Activated T-cell treated with anti-CD3 and anti-CD28 coated beads, Interleukin-2, amount 50 U/mL, for 72 hours (primary cell): ENCODE results near the gene STAG1. TPM values are rescaled to one million over a fixed set of nuclear protein-coding genes. Genes with fewer than 3 reads are reported as not detected.
"Not testable (repeated sequence)": the region's sequence is repeated elsewhere in the genome, so short reads cannot be mapped to it uniquely, and the experiment has no call there.

Experiments used
- ATAC-seq, 2 donors: fragments of 150-1000 bp; cut with Tn5 transposase; replicated peaks in 1 of 2; 2 replicates each; pipeline ENCODE4 v1.10.0; 2021; ENCODE audit warnings: moderate library complexity in 2 of 2, mild to moderate bottlenecking in 1 of 2
- DNase-seq, 2 donors: peaks; one replicate each; pipeline ENCODE4 v3.0.0; 2021 to 2022; ENCODE audit warnings: mixed read lengths in 1 of 2
- H3K27ac Mint-ChIP-seq: one replicate; pipeline ENCODE4 v1.8.0; 2022; ENCODE audit warnings: mild to moderate bottlenecking, moderate library complexity, mixed read lengths
- H3K27me3 Mint-ChIP-seq: one replicate; pipeline ENCODE4 v1.8.0; 2022; ENCODE audit warnings: low read depth, mixed read lengths
- H3K36me3 Mint-ChIP-seq, 2 donors: one replicate each; pipeline ENCODE4 v1.8.0; 2022; ENCODE audit warnings: mixed read lengths in 2 of 2, mild to moderate bottlenecking in 1 of 2; ENCODE audit not compliant: insufficient read depth in 2 of 2
- H3K4me1 Mint-ChIP-seq: one replicate; pipeline ENCODE4 v1.8.0; 2022; ENCODE audit warnings: low read depth, mixed read lengths
- H3K4me3 Mint-ChIP-seq, 2 donors: one replicate each; pipeline ENCODE4 v1.8.0; 2022; ENCODE audit warnings: mild to moderate bottlenecking in 2 of 2, mixed read lengths in 2 of 2, moderate library complexity in 2 of 2
- H3K9me3 Mint-ChIP-seq, 2 donors: one replicate each; pipeline ENCODE4 v1.8.0; 2022; ENCODE audit warnings: mixed read lengths in 2 of 2
- total RNA-seq, 2 donors: library from RNA; stranded (reverse); gene quantifications; one replicate each; pipeline ENCODE4 v1.2.3, GENCODE V29; 2022

STAG1 gene
- total RNA-seq, 2 donors from 2014 or later, result 41.0 to 52.7 TPM

DNA sequence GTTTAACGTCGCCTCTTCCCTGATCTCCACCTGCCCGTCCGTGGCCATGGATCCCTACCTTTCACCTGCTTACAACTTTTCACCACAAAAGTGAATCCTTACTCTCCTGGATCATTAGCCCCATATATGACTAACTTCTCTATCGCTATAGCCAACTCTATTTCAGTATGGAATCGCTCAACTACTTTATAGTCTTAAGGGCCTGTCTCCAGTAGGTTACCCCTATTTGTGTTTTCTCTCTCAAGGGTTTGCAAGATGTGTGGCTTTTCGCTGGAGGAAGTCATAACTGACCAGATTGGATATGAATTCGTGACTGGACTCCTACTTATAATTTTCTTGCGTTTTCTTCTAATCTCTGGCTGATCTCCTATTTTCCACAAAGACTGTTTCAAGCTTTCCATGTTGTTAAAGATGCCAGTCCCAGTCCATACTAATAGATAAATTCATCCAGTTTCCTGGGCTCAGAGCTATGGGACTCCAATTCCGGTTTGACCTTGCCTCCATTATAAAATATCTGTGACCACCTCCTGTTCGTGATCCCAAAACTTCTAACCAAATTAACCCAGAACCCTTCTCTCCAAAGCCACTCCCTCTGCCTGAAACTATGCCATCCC is 1.3 kb upstream of the STAG1 start:
- Mint-ChIP-seq H3K4me1 (peaks cover 44% of the 10 kb centered on the region), H3K4me3 (peak overlapping the region; percentile 91 to 92), H3K9me3 (no peaks in the 10 kb centered on the region), H3K36me3 (no peaks in the 10 kb centered on the region), H3K27me3 (no peaks in the 10 kb centered on the region), H3K27ac (peak overlapping the region; percentile 95)
- ATAC-seq, result no peak
- no peak for DNase-seq

DNA sequence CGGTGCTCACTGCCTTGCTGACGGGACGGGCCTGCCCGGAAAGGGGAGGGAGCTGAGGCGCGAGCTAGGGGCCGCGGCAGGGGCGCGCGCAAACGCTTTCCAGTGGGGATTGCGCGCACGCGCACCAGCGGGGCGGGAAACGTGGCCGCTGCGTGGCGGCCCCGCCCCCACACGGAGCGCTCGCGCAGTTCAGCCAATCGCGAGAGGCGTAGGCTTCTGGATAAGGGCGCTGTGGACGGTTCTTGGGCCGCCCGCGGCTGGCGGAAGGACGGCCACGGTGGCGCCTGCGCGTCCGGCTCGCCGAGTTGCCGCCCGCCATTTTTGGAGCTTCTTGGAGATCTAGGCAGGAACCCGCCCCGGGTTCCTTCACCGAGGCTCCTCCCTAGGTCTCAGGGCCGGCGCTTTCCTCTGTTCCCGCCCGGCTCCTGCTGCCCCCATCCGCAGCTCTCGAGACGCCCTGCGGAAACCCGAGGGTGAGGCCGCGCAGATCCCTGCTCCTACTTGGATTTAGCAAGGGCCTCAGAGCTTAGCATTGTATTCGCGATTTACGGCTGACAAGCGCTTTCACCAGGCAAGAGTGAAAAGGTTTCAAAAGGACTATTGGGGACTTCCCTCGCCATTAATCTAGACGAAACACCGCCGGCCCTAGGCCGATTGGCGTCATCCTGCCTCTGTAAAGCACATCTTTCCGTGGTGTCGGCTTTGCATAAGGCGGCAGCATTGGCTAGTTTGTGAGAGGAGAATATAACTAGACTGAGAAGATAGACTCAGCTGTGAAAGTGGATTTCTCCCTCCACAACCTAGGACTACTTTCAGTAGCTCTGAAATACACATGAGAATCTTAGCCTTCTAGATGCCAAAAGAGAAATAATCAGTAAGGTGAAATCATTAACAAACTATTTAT is 496 bp upstream of the STAG1 start:
- H3K27ac Mint-ChIP-seq, result peak overlapping the region; percentile 95
- H3K9me3 Mint-ChIP-seq, result no peaks in the 10 kb centered on the region
- H3K27me3 Mint-ChIP-seq, result no peaks in the 10 kb centered on the region
- peak; percentile 99 for DNase-seq
- H3K4me1 Mint-ChIP-seq, result peaks cover 44% of the 10 kb centered on the region
- H3K36me3 Mint-ChIP-seq, result no peaks in the 10 kb centered on the region
- peak overlapping the region; percentile 91 to 92 for H3K4me3 Mint-ChIP-seq
- ATAC-seq, result peak; percentile 89

- H3K4me1 Mint-ChIP-seq, result peaks cover 51% of the 10 kb centered on the region
- DNase-seq (peak; percentile 64 to 68), ATAC-seq (peak; percentile 29 to 33)
- no peaks in the 10 kb centered on the region for H3K36me3 Mint-ChIP-seq
- peak overlapping the region; percentile 92 to 97 for H3K4me3 Mint-ChIP-seq
- no peaks in the 10 kb centered on the region for H3K9me3 Mint-ChIP-seq
- H3K27ac Mint-ChIP-seq, result peak overlapping the region; percentile 98
- no peaks in the 10 kb centered on the region for H3K27me3 Mint-ChIP-seq
These were observed 634 bp downstream of the STAG1 start for GRCh38 chr3:136751316-136752171.

DNA sequence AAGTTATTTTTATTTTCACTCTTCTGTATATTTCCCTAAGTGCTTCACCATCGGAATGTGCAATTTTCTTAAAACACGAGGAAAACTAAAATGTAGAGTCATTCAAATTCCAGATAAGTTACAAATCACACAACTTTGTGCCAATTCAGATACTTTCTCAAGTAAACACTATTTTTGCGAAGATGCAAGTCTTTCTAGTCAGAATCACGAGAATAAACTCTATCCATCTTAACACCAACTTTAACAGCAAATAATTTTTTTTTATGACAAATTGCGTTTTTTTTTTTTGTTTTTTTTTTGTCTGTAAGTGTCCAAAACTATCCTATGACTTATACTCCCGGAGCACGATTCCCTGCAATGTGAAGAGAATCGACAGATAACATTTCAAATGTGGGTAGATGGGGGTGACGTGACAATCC is 1.3 kb downstream of the STAG1 start:
- peaks cover 57% of the 10 kb centered on the region for H3K4me1 Mint-ChIP-seq
- ATAC-seq (no peak), DNase-seq (no peak)
- H3K9me3 Mint-ChIP-seq, result no peaks in the 10 kb centered on the region
- peak overlapping the region; percentile 98 for H3K27ac Mint-ChIP-seq
- H3K27me3 Mint-ChIP-seq, result no peaks in the 10 kb centered on the region
- peak overlapping the region; percentile 91 to 97 for H3K4me3 Mint-ChIP-seq
- no peaks in the 10 kb centered on the region for H3K36me3 Mint-ChIP-seq

DNA sequence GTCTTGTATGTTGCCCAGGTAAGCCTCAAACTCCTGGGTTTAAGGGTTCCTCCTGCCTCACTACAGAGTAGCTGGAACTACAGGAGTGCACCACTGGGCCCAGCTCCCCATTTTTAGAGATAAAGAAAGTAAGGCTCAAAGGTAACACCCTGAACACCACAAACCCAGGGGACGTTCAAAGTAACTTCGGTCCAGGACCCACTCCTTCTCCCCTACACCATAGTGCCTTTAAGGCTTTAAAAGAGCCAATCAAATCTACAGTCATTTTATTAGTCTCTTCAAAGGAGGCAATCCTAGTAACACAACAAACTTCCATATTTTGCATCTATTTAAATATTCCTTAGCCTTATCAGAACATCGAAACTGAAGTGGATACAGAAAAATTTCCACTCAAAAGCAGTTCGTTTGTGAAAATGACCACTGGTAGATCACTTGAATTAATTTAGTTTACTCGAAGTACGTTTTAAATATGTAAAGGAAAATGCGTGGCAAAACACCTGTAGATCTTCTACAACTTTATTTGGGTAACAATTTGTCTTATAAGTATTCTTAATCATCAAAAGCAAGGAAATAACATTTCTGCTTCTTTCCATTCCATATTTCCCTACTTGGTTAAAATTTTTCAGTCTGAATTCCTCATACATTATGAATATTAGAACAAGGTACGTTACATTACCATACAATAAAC is 1.8 kb downstream of the STAG1 start:
- ATAC-seq (no peak), DNase-seq (peak in 1 of 2 donors; percentile 36)
- H3K27ac Mint-ChIP-seq, result peak overlapping the region; percentile 98
- no peaks in the 10 kb centered on the region for H3K9me3 Mint-ChIP-seq
- H3K4me3 Mint-ChIP-seq, result peak overlapping the region; percentile 91 to 97
- peaks cover 63% of the 10 kb centered on the region for H3K4me1 Mint-ChIP-seq
- H3K36me3 Mint-ChIP-seq, result no peaks in the 10 kb centered on the region
- no peaks in the 10 kb centered on the region for H3K27me3 Mint-ChIP-seq

GRCh38 chr3:136749602-136750001 is 2.6 kb downstream of the STAG1 start:
- H3K27ac Mint-ChIP-seq, result peak overlapping the region; percentile 98
- H3K9me3 Mint-ChIP-seq, DNase-seq, H3K27me3 Mint-ChIP-seq, ATAC-seq, H3K36me3 Mint-ChIP-seq: not testable (repeated sequence)
- peaks cover 69% of the 10 kb centered on the region for H3K4me1 Mint-ChIP-seq
- H3K4me3 Mint-ChIP-seq, result peak overlapping the region; percentile 91 to 97

- no peaks in the 10 kb centered on the region for H3K27me3 Mint-ChIP-seq
- DNase-seq, result no peak
- H3K27ac Mint-ChIP-seq, result peak overlapping the region; percentile 71
- ATAC-seq, result no peak
- H3K9me3 Mint-ChIP-seq, result no peaks in the 10 kb centered on the region
- H3K36me3 Mint-ChIP-seq, result peaks cover 3 to 7% of the 10 kb centered on the region in 2 donors
- peak overlapping the region; percentile 91 to 97 for H3K4me3 Mint-ChIP-seq
- H3K4me1 Mint-ChIP-seq, result peaks cover 67% of the 10 kb centered on the region
These were observed 3.1 kb downstream of the STAG1 start for GRCh38 chr3:136749091-136749490.

DNA sequence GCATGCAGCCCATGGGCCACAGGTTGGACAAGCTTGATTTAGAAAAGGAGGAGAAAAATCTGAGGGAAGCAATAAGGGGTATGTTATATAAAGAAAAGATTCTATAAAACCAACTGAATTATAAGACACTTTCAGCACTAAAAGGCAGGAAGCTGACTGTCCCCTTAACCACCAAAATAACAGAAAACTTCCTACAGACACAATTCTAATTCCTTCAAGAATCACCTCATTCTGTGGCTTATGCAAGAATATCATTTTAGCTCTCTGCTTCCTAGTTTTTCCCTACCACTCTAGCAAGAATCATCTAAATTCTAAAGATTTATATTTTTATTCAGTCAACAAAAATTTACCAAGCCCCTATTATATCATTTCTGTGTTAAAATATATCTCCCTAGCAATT is 6.3 kb downstream of the STAG1 start:
- peaks cover 68% of the 10 kb centered on the region for H3K4me1 Mint-ChIP-seq
- DNase-seq (no peak), ATAC-seq (no peak)
- peaks cover 1% of the 10 kb centered on the region in 2 donors for H3K9me3 Mint-ChIP-seq
- H3K4me3 Mint-ChIP-seq, result no peak overlapping the region
- peaks cover 6 to 14% of the 10 kb centered on the region in 2 donors for H3K36me3 Mint-ChIP-seq
- no peaks in the 10 kb centered on the region for H3K27me3 Mint-ChIP-seq
- H3K27ac Mint-ChIP-seq, result peak overlapping the region; percentile 33

DNA sequence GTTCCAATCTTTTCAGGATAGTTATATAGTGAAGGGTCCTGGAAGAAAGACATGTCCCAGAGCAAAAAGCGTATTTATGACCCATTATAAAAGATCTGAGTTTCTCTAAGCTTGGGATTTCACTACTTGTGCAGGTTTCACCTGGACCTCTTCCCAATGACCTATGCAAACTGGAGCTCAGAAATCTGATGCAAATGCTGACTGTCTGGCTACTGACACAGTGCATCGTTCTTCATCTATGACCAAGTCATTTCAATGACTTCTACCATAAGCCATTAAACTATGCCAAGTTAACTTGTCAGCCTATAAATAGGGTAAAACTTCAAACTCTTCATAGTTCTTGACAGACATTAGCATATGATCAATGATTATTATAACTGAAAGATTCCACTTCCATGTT is 11.1 kb downstream of the STAG1 start:
- ATAC-seq (no peak), DNase-seq (no peak)
- Mint-ChIP-seq H3K9me3 (peaks cover 1% of the 10 kb centered on the region in 2 donors), H3K27me3 (no peaks in the 10 kb centered on the region), H3K27ac (no peak overlapping the region), H3K4me1 (peaks cover 48% of the 10 kb centered on the region), H3K4me3 (no peak overlapping the region), H3K36me3 (peaks cover 8 to 17% of the 10 kb centered on the region in 2 donors)

- no peak overlapping the region for H3K27ac Mint-ChIP-seq
- ATAC-seq (no peak), DNase-seq (no peak)
- H3K36me3 Mint-ChIP-seq, result peaks cover 8 to 17% of the 10 kb centered on the region in 2 donors
- H3K9me3 Mint-ChIP-seq, result peaks cover 1% of the 10 kb centered on the region in 2 donors
- no peaks in the 10 kb centered on the region for H3K27me3 Mint-ChIP-seq
- peaks cover 42% of the 10 kb centered on the region for H3K4me1 Mint-ChIP-seq
- H3K4me3 Mint-ChIP-seq, result no peak overlapping the region
These were observed 11.7 kb downstream of the STAG1 start for GRCh38 chr3:136740351-136740958.

DNA sequence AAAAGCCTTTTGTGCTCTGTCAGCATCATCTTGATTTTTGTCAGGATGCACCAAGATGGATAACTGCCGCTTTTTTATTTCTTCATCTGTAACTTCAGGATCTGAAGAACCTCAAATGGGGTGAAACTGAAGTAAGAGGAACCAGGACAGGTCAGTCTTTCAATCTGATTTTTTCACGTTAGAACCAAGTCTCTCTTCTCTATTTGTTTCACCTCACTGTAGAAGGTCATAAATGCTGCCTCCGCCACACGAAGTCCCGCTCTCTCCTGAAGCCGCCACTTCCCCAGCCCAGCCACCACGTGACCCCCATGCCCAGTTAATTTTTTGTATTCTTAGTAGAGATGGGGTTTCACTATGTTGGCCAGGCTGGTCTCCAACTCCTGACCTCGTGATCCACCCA is 15.2 kb downstream of the STAG1 start:
- H3K27ac Mint-ChIP-seq, result peak overlapping the region; percentile 5
- H3K9me3 Mint-ChIP-seq, H3K4me3 Mint-ChIP-seq, DNase-seq, H3K27me3 Mint-ChIP-seq, ATAC-seq, H3K36me3 Mint-ChIP-seq: not testable (repeated sequence)
- H3K4me1 Mint-ChIP-seq, result peaks cover 45% of the 10 kb centered on the region

DNA sequence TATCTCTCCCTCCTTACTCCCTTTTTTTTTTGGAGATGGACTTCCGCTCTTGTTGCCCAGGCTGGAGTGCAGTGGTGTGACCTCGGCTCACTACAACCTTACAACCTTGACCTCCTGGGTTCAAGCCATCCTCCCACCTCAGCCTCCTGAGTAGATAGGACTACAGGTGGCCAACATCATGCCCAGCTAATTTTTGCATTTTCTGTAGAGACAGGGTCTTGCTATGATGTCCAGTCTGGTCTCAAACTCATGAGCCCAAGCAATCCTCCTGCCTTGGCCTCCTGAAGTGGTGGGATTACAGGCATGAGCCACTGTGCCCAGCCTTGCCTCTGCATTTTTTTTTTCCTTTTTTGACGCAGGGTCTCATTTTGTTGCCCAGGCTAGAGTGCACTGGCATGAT is 17.1 kb downstream of the STAG1 start:
- no peak for DNase-seq
- no peaks in the 10 kb centered on the region for H3K9me3 Mint-ChIP-seq
- H3K27me3 Mint-ChIP-seq, result no peaks in the 10 kb centered on the region
- ATAC-seq, result no peak
- H3K27ac Mint-ChIP-seq, result peak overlapping the region; percentile 63
- H3K36me3 Mint-ChIP-seq, result peaks cover 2 to 3% of the 10 kb centered on the region in 2 donors
- peaks cover 58% of the 10 kb centered on the region for H3K4me1 Mint-ChIP-seq
- H3K4me3 Mint-ChIP-seq, result peak overlapping the region; percentile 3 to 8
